Suprapubic skin (tissue), 4 donors: ENCODE data around the gene ROBO4. TPM values are rescaled to one million over a fixed set of nuclear protein-coding genes. Genes with fewer than 3 reads are reported as not detected.

Experiments
- DNase-seq, 2 donors: peaks; one replicate each; pipeline ENCODE4 v3.0.0-alpha.2; 2019; ENCODE audit warnings: low spot score in 2 of 2
- H3K27ac ChIP-seq: fragments of 200-600 bp; sonication (generic); one replicate; pipeline ENCODE4 v1.5.1; 2019
- H3K27me3 ChIP-seq: fragments of 200-600 bp; sonication (generic); one replicate; pipeline ENCODE4 v1.5.1; 2019
- H3K36me3 ChIP-seq: fragments of 200-600 bp; sonication (generic); one replicate; pipeline ENCODE4 v1.5.1; 2019
- H3K4me1 ChIP-seq: fragments of 200-600 bp; sonication (generic); one replicate; pipeline ENCODE4 v1.5.1; 2019
- H3K4me3 ChIP-seq: fragments of 200-600 bp; sonication (generic); one replicate; pipeline ENCODE4 v1.5.1; 2019; ENCODE audit warnings: mild to moderate bottlenecking
- H3K9me3 ChIP-seq: fragments of 200-600 bp; sonication (generic); one replicate; pipeline ENCODE4 v1.5.1; 2019
- EP300 ChIP-seq: sonication (generic); formaldehyde crosslinking; IDR thresholded peaks from one replicate; pipeline ENCODE4 v1.6.1; 2017; ENCODE audit warnings: antibody characterized with exemption
- POLR2A ChIP-seq, 2 donors: fragments of 450-650 bp; IDR thresholded peaks; one replicate each; pipeline ENCODE4 v1.6.1; 2017; ENCODE audit warnings: antibody characterized with exemption in 2 of 2, mild to moderate bottlenecking in 2 of 2, moderate library complexity in 2 of 2
- POLR2AphosphoS5 ChIP-seq, 3 donors: sonication (generic); formaldehyde crosslinking; IDR thresholded peaks; one replicate each; pipeline ENCODE4 v1.6.1; 2017; ENCODE audit warnings: antibody characterized with exemption in 3 of 3
- WGBS: methylation state at CpG from one replicate; pipeline ENCODE4 v1.1.5; 2018; 5-methylcytosine and 5-hydroxymethylcytosine counted together
- total RNA-seq, 4 donors: library from RNA; depleted of rRNA; stranded (reverse); fragments of >200 nt; gene quantifications; one replicate each; pipeline ENCODE4 v1.1.0, GENCODE V29; 2016
- TF ChIP-seq, protein P1 (sequence below), 2 donors: fragments of 200-600 bp in 1 of 2; fragments of 450-650 bp in 1 of 2; sonication (generic) in 1 of 2; IDR thresholded peaks; one replicate each; pipeline ENCODE4 v1.5.1; 2016 to 2019; ENCODE audit warnings: antibody characterized with exemption in 2 of 2, mild to moderate bottlenecking in 1 of 2, moderate library complexity in 1 of 2

Gene ROBO4
- total RNA-seq, 4 donors from 2014 or later, result 2.5 to 18.7 (median 9.6) TPM

DNA sequence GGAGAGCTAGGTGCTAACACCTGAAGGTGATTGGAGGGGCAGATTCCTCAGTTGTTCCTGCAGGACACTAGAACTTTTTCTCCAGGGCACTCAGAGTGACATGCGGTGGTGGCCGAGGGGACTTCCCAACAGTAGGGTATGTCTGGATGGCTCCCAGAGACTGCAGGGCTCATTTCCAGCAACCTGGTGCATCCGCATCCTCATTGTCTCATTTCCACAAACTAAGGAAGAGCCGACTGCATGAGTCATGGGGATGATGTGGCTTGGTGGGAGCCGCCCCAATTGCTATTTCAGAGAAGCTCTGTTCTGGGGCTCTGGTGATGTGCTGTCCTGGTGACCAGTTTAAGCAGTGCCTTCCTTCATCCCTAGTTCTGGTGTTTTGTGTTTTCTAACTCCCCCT, 2.8 kb upstream of the ROBO4 start:
- WGBS, result 44% methylated on average over 4 of the region's 5 CpGs
- Histone ChIP-seq H3K36me3 (no peaks in the 10 kb centered on the region), H3K4me1 (peaks cover 33% of the 10 kb centered on the region), H3K27ac (peak overlapping the region; percentile 41), H3K9me3 (no peaks in the 10 kb centered on the region), H3K27me3 (no peaks in the 10 kb centered on the region), H3K4me3 (no peak overlapping the region)
- TF ChIP-seq POLR2A (IDR thresholded peaks at IDR 0.05) (no peak), POLR2AphosphoS5 (IDR thresholded peaks at IDR 0.05) (no peak), EP300 (no peak)
- TF ChIP-seq, protein P1, sequence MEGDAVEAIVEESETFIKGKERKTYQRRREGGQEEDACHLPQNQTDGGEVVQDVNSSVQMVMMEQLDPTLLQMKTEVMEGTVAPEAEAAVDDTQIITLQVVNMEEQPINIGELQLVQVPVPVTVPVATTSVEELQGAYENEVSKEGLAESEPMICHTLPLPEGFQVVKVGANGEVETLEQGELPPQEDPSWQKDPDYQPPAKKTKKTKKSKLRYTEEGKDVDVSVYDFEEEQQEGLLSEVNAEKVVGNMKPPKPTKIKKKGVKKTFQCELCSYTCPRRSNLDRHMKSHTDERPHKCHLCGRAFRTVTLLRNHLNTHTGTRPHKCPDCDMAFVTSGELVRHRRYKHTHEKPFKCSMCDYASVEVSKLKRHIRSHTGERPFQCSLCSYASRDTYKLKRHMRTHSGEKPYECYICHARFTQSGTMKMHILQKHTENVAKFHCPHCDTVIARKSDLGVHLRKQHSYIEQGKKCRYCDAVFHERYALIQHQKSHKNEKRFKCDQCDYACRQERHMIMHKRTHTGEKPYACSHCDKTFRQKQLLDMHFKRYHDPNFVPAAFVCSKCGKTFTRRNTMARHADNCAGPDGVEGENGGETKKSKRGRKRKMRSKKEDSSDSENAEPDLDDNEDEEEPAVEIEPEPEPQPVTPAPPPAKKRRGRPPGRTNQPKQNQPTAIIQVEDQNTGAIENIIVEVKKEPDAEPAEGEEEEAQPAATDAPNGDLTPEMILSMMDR (IDR thresholded peaks at IDR 0.05), result no peak
- DNase-seq, result no peak

DNA sequence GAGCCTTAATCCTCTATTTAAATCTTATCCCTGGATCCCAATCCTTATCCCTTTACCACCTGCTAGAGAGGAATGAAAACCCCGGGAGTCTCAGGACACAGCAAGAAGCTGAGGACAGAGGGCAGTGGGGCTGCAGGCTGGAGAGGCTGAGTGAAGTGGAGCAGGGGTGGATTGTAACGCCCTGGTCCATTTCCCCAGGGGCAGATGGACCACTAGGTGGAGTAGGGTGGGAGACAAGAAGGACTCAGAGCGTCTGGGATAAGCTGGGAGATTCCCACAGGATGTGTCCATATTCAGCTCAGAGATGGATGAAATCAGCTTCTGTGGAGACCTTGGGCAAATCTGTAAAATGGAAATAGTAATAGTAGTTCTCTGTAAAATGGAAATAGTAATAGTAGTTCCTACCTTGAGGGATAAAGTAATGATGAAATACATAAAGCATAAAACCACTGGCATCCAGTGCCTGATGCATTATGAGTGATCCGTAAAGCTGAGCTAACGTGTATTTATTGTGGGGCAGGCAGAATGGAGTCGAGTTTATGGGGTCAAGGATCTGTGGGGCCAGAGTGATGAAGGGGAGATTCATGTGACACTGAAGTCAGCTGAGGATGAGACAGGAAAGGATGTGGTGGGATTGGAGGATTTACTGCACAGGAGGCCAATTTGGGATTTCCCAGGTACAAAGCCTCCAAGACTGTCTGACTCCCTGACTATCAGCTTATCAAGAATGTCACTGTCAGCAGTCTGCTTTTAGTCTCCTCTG, 1.9 kb upstream of the ROBO4 start:
- no peak for TF ChIP-seq POLR2A (IDR thresholded peaks at IDR 0.05)
- no peak for TF ChIP-seq EP300
- TF ChIP-seq POLR2AphosphoS5 (IDR thresholded peaks at IDR 0.05), result no peak
- TF ChIP-seq, protein P1 (IDR thresholded peaks at IDR 0.05), result no peak
- Histone ChIP-seq H3K4me3 (no peak overlapping the region), H3K36me3 (no peaks in the 10 kb centered on the region), H3K27ac (peak overlapping the region; percentile 66), H3K27me3 (no peaks in the 10 kb centered on the region), H3K4me1 (peaks cover 36% of the 10 kb centered on the region), H3K9me3 (no peaks in the 10 kb centered on the region)
- 52% methylated on average over 6 of the region's 6 CpGs for WGBS
- DNase-seq, result no peak

DNA sequence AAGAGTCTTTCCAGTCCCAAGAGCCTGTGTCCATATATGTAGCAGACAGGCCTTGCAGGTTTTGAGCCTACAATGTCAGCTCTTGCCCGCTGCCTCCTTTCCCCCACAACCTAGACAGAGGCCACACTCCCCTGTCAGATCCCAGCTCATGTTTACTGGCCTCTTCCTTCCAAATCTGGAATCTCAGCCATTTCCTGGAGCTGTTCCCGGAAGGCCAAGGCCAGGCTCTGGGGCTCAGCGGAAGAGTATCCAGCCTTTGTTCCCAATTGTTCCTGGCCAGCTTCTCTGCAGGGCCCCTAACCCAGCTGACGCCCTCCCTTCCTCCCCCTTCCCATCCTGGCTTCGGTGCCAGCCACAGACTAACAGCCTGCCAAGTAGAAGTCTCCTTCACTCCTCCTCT, 1.0 kb upstream of the ROBO4 start:
- H3K27ac ChIP-seq, result peak overlapping the region; percentile 66
- no peak overlapping the region for H3K4me3 ChIP-seq
- no peaks in the 10 kb centered on the region for H3K27me3 ChIP-seq
- no peak for DNase-seq
- no peaks in the 10 kb centered on the region for H3K9me3 ChIP-seq
- TF ChIP-seq POLR2A (IDR thresholded peaks at IDR 0.05) (no peak), EP300 (no peak), POLR2AphosphoS5 (IDR thresholded peaks at IDR 0.05) (no peak)
- TF ChIP-seq, protein P1 (IDR thresholded peaks at IDR 0.05), result no peak
- H3K4me1 ChIP-seq, result peaks cover 43% of the 10 kb centered on the region
- WGBS, result 46% methylated on average over 5 of the region's 5 CpGs
- no peaks in the 10 kb centered on the region for H3K36me3 ChIP-seq

DNA sequence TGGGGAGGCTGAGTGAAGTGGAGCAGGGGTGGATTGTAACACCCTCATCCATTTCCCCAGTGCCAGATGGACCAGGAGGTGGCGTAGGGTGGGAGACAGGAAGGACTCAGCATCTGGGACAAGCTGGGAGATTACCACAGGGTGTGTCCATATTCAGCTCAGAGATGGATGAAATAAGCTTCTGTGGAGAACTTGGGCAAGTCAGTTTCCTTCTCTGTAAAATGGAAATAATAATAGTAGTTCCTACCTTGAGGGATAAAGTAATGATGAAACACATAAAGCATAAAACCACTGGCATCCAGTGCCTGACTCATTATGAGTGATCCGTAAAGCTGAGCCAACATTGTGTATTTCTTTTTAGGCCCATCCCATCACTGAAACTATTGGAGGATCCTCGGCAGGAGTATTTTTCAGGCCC, 607 bp upstream of the ROBO4 start:
- peaks cover 46% of the 10 kb centered on the region for H3K4me1 ChIP-seq
- H3K36me3 ChIP-seq, result no peaks in the 10 kb centered on the region
- TF ChIP-seq POLR2A (IDR thresholded peaks at IDR 0.05) (no peak), POLR2AphosphoS5 (IDR thresholded peaks at IDR 0.05) (no peak), EP300 (no peak)
- TF ChIP-seq, protein P1 (IDR thresholded peaks at IDR 0.05), result no peak
- H3K4me3 ChIP-seq, result no peak overlapping the region
- no peaks in the 10 kb centered on the region for H3K9me3 ChIP-seq
- WGBS, result 47% methylated on average over 3 of the region's 3 CpGs
- no peaks in the 10 kb centered on the region for H3K27me3 ChIP-seq
- no peak for DNase-seq
- peak overlapping the region; percentile 66 for H3K27ac ChIP-seq

DNA sequence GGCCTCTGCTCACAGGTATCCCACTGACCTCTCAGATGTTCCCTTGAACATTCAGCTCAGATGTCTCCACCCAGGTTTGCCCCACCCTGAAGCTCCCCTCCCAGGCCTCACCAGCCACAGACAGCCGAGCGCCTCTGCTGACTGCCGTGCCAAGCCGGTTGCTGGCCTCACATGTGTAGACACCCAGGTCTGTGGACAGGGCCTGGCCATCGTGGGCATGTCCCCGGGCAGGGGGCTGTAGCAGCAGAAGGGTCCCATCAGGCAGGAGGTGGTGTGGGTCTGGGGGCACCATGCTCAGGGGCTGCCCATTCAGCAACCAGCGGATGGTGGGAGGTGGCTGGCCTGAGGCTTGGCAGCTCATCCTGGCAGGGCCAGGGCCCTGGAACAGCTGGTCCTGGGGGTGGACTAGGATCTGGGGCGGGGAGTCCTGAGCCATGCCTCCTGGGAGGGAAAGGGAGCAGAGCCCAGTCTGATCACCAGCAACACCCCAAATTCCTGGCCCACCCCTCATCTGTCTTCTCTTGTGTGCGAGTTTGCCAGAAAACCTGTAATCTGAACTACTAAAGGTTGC, 759 bp downstream of the ROBO4 start:
- no peaks in the 10 kb centered on the region for H3K27me3 ChIP-seq
- no peak for TF ChIP-seq EP300
- H3K9me3 ChIP-seq, result no peaks in the 10 kb centered on the region
- no peaks in the 10 kb centered on the region for H3K36me3 ChIP-seq
- peak overlapping the region; percentile 54 for H3K27ac ChIP-seq
- DNase-seq, result no peak
- H3K4me1 ChIP-seq, result peaks cover 50% of the 10 kb centered on the region
- H3K4me3 ChIP-seq, result peak overlapping the region; percentile 30
- 75% methylated on average over 3 of the region's 9 CpGs for WGBS
